GM12872 (cell line): ENCODE results near the gene ZCCHC7.

Source experiments
- TF ChIP-seq, protein P1 (sequence below): IDR thresholded peaks from 3 replicates; pipeline ENCODE4 v1.5.1; 2011; ENCODE audit warnings: low read depth, mild to moderate bottlenecking, low read length, moderate library complexity; ENCODE audit not compliant: insufficient read depth

ZCCHC7 gene

DNA sequence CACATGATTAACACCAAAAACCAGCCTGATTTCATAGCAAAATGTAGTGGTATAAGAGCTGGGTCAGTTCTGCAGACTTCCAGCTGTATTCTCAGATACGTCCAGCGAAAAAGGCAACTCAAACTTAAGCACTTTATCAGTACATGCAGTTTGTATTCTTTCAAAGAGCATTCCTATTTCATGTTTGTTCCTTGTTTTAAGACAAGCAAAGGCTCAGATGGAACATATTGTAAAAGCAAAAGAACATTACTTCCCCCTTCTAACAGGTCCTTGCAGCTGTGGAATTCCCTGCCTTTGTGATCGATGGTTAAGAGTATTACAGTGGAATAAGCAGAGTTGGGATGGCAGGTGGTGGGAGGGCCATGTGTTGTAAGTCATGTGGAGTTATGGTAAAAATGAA, 215.8 kb downstream of the ZCCHC7 start:
- TF ChIP-seq, protein P1, sequence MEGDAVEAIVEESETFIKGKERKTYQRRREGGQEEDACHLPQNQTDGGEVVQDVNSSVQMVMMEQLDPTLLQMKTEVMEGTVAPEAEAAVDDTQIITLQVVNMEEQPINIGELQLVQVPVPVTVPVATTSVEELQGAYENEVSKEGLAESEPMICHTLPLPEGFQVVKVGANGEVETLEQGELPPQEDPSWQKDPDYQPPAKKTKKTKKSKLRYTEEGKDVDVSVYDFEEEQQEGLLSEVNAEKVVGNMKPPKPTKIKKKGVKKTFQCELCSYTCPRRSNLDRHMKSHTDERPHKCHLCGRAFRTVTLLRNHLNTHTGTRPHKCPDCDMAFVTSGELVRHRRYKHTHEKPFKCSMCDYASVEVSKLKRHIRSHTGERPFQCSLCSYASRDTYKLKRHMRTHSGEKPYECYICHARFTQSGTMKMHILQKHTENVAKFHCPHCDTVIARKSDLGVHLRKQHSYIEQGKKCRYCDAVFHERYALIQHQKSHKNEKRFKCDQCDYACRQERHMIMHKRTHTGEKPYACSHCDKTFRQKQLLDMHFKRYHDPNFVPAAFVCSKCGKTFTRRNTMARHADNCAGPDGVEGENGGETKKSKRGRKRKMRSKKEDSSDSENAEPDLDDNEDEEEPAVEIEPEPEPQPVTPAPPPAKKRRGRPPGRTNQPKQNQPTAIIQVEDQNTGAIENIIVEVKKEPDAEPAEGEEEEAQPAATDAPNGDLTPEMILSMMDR, result no peak

DNA sequence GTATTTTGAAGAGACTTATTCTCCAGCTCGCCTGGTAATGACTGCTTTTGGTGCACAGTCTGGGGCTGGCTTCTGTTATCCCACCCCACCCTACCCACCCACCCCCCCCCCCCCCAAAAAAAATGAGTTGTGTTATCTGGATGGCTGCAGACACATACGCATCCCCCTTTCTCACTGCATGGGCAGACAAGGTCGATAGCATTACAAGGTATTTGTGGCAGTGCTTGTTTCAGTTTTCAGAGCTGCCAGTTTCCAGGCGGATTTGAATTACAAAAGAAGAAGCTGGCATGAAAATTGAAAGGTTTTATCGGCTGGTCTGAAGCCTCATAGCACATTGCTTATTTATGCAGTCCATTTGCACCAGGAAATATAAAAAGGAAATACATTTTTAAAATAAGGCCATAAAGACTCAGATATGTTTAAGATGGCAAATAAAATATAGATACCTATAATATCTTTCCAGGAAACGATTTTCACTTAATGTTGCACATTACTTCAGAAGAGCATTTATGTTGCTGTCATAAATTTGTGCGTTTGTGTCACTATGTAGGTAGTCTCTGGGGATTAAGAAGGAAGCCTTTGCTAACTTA, 217.0 kb downstream of the ZCCHC7 start:
- TF ChIP-seq, protein P1, result no peak

DNA sequence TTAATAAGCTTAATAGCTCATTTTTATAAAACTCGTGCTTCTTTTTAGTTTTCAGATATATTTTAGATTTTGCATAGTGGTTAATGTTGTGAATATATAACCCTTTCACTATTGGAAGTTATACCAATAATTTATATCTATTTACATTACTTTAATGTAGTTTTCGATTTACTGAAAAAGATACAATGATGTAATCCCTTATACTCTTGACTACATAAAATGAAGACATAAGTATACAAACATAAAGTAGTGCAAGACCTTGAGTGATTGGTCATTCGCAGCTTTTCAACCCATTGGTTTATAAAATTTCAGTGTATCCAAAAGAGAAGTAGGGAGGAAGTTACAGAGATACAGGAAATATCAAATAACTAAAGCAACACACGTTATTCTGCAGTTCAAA, 217.8 kb downstream of the ZCCHC7 start:
- TF ChIP-seq, protein P1, result no peak

DNA sequence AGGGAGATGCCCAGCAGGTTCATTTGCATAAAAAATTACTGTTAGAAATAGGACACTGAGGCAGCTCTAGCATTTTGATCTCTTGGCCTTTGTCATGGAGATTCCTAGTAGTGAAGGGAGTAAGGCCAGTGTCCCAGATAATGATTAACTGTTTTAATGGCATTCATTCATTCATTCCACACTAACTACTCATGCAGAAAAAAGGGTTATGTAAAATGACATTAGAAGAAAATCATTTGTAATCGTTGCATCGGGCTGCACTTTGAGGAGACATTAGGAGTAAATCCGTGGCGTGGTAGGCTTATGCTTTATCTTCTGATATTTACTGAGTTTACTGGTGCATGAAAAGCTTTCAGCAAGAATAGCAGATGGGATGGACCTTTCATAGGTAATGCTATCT, 219.5 kb downstream of the ZCCHC7 start:
- TF ChIP-seq, protein P1, result no peak

DNA sequence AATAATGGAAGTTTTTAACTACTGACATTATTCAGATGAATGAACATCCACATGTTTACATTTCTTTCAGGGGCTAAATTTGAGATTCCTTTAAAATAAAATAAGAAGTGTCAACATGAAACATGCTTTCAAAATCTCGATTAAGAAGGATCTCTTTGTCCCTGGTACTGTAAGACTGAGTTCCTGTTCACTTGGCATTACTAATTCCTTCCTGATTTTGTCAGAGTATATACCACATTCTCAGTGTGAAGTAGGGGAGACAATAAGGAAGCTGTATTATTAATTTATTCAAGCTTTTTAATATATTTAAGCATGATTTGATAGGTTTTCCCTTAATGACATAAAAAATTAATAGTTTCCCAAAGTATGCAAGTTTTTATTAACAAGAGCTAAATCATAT, 220.6 kb downstream of the ZCCHC7 start:
- TF ChIP-seq, protein P1, result no peak

DNA sequence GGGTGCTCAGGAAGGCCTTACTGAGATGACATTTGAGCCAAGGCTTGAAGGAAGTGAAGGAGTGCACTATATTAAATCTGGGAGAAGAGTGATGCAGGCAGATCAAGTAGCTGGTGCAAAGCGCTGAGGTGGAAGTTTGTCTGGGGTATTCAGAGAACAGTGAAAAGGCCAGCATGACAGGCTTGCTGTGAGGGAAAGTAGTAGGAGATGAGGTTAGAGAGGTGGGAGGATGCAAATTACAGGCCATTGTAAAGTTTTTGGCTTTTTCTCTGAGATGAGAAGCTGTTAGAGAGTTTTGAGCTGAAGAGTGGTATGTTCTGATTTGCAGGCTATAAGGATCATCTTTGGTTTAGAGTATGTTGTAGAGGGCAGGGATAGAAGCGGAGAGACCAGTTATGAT, 221.3 kb downstream of the ZCCHC7 start:
- TF ChIP-seq, protein P1, result no peak

DNA sequence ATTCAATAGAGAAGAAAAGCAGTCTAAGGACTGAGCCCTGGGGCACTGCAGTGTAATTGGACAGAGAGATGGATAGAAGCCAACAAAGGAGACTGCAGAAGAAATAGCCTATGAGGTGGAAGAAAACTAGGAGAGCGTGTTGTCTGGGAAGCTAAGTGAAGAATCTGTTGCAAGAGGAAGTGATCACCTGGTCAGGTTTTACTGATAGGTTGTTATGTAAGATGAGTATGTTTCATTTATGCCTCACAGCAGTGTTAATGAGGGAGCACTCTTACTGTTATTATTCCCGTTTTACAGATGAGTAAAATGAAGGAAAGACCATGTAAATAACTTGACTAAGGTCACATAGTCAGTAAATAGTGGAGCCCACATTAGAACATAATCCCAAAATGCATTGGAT, 222.1 kb downstream of the ZCCHC7 start:
- TF ChIP-seq, protein P1, result no peak
